GM13977 (cell line): ENCODE data around the gene SLC25A26.

Experiments
- DNase-seq: peaks from one replicate; pipeline ENCODE4 v3.0.0; 2012; ENCODE audit warnings: low spot score
- CTCF ChIP-seq: IDR thresholded peaks from 2 replicates; pipeline ENCODE4 v1.5.1; 2012; ENCODE audit warnings: mild to moderate bottlenecking, control low read depth; ENCODE audit not compliant: insufficient read depth; ENCODE audit errors: extremely low read depth, missing control alignments
- in situ Hi-C: fragments of 300-500 bp; cut with MboI; formaldehyde crosslinking; loops from one replicate; pipeline ENCODE4 v1.12.0; 2022; ENCODE audit warnings: low sequenced_read_pairs, low pct_unique_long_range_greater_than_20kb, mixed read lengths, inconsistent platforms; ENCODE audit not compliant: unreplicated experiment

Gene SLC25A26

DNA sequence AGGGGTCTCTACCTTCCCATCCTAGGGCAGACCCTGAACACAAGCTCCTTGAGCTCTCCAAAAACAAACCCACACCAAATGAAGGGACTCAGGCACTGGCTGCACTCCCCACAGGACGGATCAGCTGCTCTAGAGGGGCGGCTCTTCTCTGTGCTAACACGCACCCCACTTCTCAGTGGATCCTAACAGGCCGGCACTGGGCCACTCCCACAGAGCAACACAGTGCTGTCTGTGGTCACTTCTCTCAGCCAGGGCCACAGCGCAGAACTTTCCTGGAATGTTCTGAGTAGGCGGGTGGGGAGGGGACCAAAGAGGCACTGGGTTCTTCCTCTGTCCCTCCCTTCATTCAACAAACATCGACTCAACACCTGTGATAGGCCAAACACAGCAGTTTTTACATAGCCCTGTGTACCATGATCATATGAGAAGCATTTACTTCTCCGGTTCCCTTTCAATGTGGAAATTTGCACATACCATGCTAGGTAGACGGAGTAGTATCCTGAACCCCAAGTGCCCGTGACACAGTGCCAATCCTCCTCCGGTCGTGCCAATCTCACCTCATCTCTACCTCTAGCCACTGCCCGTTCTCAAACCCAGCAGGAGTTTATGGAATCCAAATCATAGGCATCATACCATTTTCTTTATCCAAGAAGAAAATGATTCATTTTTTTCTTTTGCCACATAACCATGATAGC is 181.9 kb downstream of the SLC25A26 start:
- DNase-seq, result no peak
- TF ChIP-seq CTCF, result no peak
- in situ Hi-C loops, result loop anchor here (25.0 kb wide), 1 partner anchor 410 kb away; no protein-coding TSS in a partner anchor

- in situ Hi-C loops, result loop anchor here (25.0 kb wide), 1 partner anchor 409 kb away; no protein-coding TSS in a partner anchor
These were observed 182.7 kb downstream of the SLC25A26 start for GRCh38 chr3:66403323-66403990.

GRCh38 chr3:66404197-66404596 is 183.4 kb downstream of the SLC25A26 start:
- TF ChIP-seq CTCF, result no peak
- in situ Hi-C loops, result loop anchor here (25.0 kb wide), 1 partner anchor 408 kb away; no protein-coding TSS in a partner anchor
- no peak for DNase-seq

More at GRCh38 chr3:66403323-66403990, 182.7 kb downstream of the SLC25A26 start:
- no peak for TF ChIP-seq CTCF
- DNase-seq, result no peak

GRCh38 chr3:66404903-66405700 is 184.3 kb downstream of the SLC25A26 start:
- in situ Hi-C loops, result loop anchor here (25.0 kb wide), 1 partner anchor 407 kb away; no protein-coding TSS in a partner anchor
- no peak for DNase-seq
- TF ChIP-seq CTCF, result no peak

GRCh38 chr3:66405701-66406091 is 184.9 kb downstream of the SLC25A26 start:
- DNase-seq, result no peak
- in situ Hi-C loops, result loop anchor here (25.0 kb wide), 1 partner anchor 407 kb away; no protein-coding TSS in a partner anchor
- no peak for TF ChIP-seq CTCF

DNA sequence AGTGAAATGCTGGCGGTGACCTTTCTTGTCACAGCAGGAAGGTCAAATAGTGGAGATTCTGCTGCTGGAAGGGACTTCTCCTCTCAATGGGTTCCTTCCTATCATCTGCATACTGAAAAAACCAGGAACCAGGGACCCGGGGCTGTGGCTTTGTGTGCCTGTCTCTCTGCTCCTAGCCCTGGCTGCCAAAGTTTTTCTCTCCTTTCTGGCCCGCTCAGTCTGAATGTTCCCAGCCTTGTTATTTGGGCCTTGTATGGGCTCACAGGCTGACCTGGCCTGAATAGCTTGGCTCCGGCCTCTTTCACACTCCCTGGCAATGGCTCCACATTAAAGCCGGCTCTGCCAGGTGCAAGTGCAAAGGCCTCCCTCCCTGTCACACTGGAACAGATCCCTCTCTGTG is 185.4 kb downstream of the SLC25A26 start:
- in situ Hi-C loops, result loop anchor here (25.0 kb wide), 1 partner anchor 406 kb away; no protein-coding TSS in a partner anchor
- no peak for TF ChIP-seq CTCF
- no peak for DNase-seq
